ENCODE measurements around the gene RAPH1.

GRCh38 chr2:203476881-203477280 lies 58.2 kb downstream of the RAPH1 start:
- TF ChIP-seq CTCF (optimal IDR thresholded peaks at IDR 0.05 in 1 of 3, IDR thresholded peaks at IDR 0.05 in 1 of 3, conservative IDR thresholded peaks at IDR 0.05 in 1 of 3; ENCODE audit: extremely low read depth in 1 of 3, insufficient read depth in 2 of 3, low read length in 3 of 3), result no peak
- TF ChIP-seq EZH2 (IDR thresholded peaks at IDR 0.05; ENCODE audit: low read length), result no peak
